ELR (cell line): Measurements from ENCODE around the gene TANC2.

ENCODE experiments used
- DNase-seq: peaks from one replicate; pipeline ENCODE4 v3.0.0-alpha.2; 2015; ENCODE audit warnings: low read depth

The TANC2 gene

DNA sequence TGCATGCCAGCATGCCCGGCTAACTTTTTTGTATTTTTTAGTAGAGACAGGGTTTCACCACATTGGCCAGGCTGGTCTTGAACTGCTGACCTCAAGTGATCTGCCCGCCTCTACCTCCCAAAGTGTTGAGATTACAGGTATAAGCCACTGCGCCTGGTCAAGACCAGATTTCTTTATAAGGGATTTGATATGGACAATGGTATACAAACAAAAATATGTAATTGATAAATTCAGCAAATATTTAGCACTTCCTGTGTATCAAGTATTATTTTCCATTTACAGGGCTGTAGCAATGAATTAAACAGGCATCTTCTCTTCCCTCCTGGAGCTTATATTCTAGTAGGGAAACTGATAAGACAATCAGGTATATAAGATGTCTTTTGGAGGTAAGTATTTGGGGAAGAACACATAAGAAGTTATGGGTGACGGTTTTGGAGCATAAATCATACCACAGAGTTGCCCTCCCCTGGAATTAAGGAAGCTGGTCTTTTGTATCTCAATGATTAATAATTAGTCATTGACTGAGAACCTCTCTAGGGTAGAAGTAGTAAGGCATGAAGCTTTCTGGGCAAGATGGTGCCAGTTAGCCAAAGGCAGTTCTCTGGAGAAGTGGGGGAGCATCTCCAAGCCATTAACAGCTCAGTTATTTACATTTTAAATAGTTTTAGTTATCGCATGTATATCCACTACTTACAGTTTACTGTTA lies 35.8 kb downstream of the TANC2 start:
- peak; percentile 62 for DNase-seq

DNA sequence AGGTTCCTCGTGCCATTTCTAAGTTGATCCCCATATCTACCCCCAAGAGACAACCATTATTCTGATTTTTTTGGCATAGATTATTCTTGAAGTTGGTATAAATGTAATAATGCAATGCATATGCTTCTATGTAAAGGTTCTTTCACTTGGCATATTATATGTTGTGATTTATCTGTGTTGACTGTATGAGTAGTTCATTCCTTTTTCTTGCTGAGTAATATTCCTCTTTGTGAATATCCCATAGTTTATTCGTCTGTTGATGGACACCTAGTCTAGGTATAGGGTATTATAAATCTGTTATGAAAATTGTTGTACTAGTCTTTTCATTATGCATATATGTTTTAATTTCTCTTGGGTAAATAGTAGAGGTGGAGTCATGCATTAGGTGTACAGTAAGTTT lies 36.6 kb downstream of the TANC2 start:
- no peak for DNase-seq

GRCh38 chr17:63015824-63016223 lies 49.8 kb downstream of the TANC2 start:
- DNase-seq: no peak
